Mesothelial cell of epicardium (in vitro differentiated cells): ENCODE data around the gene FKBP2. TPM values are rescaled to one million over a fixed set of nuclear protein-coding genes. Genes with fewer than 3 reads are reported as not detected.

Source experiments
- DNase-seq, 2 experiments: peaks; one replicate each; pipeline ENCODE4 v3.0.0; 2021; ENCODE audit warnings: low spot score in 2 of 2; ENCODE audit not compliant: unreplicated experiment in 2 of 2
- H3K27ac Mint-ChIP-seq: 2 replicates; pipeline ENCODE4 v1.8.0; 2021; ENCODE audit warnings: mixed read lengths
- H3K27me3 Mint-ChIP-seq: 2 replicates; pipeline ENCODE4 v1.8.0; 2021; ENCODE audit warnings: low read depth, mixed read lengths
- H3K36me3 Mint-ChIP-seq: 2 replicates; pipeline ENCODE4 v1.8.0; 2021; ENCODE audit warnings: mixed read lengths
- H3K4me1 Mint-ChIP-seq: 2 replicates; pipeline ENCODE4 v1.8.0; 2021; ENCODE audit warnings: mixed read lengths
- H3K4me3 Mint-ChIP-seq: 2 replicates; pipeline ENCODE4 v1.8.0; 2021; ENCODE audit warnings: mild to moderate bottlenecking, moderate library complexity, mixed read lengths
- H3K9me3 Mint-ChIP-seq: 2 replicates; pipeline ENCODE4 v1.8.0; 2021; ENCODE audit warnings: mixed read lengths
- total RNA-seq: library from RNA; stranded (reverse); gene quantifications from 3 replicates; pipeline ENCODE4 v1.2.1, GENCODE V29; 2021
- TF ChIP-seq, protein P1 (sequence below): fragments of 200-600 bp; sonication (generic); IDR thresholded peaks from one replicate; pipeline ENCODE4 v1.5.0; 2021; ENCODE audit warnings: antibody characterized with exemption; ENCODE audit not compliant: unreplicated experiment

FKBP2 gene
- total RNA-seq, 1 donor from 2014 or later, result 36.4 TPM

GRCh38 chr11:64207256-64208085 is 33.4 kb upstream of the FKBP2 start:
- peaks cover 17% of the 10 kb centered on the region for H3K36me3 Mint-ChIP-seq
- peak overlapping the region; percentile 66 for H3K27ac Mint-ChIP-seq
- H3K4me1 Mint-ChIP-seq, result peaks cover 9% of the 10 kb centered on the region
- TF ChIP-seq, protein P1, sequence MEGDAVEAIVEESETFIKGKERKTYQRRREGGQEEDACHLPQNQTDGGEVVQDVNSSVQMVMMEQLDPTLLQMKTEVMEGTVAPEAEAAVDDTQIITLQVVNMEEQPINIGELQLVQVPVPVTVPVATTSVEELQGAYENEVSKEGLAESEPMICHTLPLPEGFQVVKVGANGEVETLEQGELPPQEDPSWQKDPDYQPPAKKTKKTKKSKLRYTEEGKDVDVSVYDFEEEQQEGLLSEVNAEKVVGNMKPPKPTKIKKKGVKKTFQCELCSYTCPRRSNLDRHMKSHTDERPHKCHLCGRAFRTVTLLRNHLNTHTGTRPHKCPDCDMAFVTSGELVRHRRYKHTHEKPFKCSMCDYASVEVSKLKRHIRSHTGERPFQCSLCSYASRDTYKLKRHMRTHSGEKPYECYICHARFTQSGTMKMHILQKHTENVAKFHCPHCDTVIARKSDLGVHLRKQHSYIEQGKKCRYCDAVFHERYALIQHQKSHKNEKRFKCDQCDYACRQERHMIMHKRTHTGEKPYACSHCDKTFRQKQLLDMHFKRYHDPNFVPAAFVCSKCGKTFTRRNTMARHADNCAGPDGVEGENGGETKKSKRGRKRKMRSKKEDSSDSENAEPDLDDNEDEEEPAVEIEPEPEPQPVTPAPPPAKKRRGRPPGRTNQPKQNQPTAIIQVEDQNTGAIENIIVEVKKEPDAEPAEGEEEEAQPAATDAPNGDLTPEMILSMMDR, result no peak
- no peaks in the 10 kb centered on the region for H3K9me3 Mint-ChIP-seq
- H3K4me3 Mint-ChIP-seq, result no peak overlapping the region
- no peak for DNase-seq
- no peaks in the 10 kb centered on the region for H3K27me3 Mint-ChIP-seq

GRCh38 chr11:64208086-64208795 is 32.7 kb upstream of the FKBP2 start:
- DNase-seq, result no peak
- H3K4me1 Mint-ChIP-seq, result peaks cover 9% of the 10 kb centered on the region
- no peaks in the 10 kb centered on the region for H3K27me3 Mint-ChIP-seq
- TF ChIP-seq, protein P1, result no peak
- peak overlapping the region; percentile 66 for H3K27ac Mint-ChIP-seq
- H3K36me3 Mint-ChIP-seq, result peaks cover 13% of the 10 kb centered on the region
- H3K4me3 Mint-ChIP-seq, result no peak overlapping the region
- H3K9me3 Mint-ChIP-seq, result no peaks in the 10 kb centered on the region

DNA sequence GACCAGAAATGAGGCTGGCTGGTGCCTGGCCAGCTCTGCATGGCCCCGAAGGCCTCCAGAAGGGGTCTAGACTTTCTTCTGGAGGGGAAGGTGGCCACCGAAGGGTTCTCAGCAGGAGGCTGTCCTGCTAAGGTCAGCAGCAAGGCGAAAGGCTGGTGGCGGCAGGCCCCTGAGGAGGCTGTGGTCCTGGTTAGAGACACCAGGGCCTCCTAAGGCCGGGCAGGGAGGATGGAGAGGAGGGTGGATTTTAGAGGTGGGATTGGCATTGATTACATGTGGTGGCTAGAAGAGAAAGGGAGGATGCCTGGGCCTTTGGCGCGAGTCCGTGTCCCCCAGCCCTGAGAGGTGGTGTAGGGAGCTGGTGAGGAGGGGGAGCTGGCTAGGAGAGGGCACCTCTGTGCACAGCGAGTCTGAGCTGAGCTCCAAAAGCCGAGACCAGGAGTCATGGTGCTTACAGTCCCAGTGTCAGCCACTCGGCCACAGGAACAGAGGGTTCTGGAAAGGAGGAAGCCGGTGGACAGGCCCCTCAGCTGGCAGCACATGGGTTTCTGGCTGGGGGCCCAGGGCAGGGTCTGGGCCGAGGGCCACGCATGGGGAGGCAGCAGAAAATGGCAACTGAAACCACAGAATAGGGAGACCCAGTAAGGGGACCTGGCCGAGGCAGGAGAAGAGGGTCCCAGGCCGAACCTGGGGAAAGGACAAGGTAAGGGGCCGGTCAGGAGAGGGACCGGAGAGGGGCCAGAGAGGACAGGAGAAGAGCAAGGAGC is 31.9 kb upstream of the FKBP2 start:
- Mint-ChIP-seq H3K36me3 (peaks cover 6% of the 10 kb centered on the region), H3K4me1 (peaks cover 8% of the 10 kb centered on the region), H3K27me3 (no peaks in the 10 kb centered on the region), H3K4me3 (no peak overlapping the region), H3K27ac (peak overlapping the region; percentile 47), H3K9me3 (no peaks in the 10 kb centered on the region)
- DNase-seq, result no peak
- TF ChIP-seq, protein P1, result no peak

GRCh38 chr11:64209563-64209843 is 31.4 kb upstream of the FKBP2 start:
- Mint-ChIP-seq H3K27ac (no peak overlapping the region), H3K9me3 (no peaks in the 10 kb centered on the region), H3K4me1 (peaks cover 4% of the 10 kb centered on the region), H3K4me3 (no peak overlapping the region), H3K36me3 (peaks cover 2% of the 10 kb centered on the region), H3K27me3 (no peaks in the 10 kb centered on the region)
- DNase-seq, result no peak
- TF ChIP-seq, protein P1, result no peak

DNA sequence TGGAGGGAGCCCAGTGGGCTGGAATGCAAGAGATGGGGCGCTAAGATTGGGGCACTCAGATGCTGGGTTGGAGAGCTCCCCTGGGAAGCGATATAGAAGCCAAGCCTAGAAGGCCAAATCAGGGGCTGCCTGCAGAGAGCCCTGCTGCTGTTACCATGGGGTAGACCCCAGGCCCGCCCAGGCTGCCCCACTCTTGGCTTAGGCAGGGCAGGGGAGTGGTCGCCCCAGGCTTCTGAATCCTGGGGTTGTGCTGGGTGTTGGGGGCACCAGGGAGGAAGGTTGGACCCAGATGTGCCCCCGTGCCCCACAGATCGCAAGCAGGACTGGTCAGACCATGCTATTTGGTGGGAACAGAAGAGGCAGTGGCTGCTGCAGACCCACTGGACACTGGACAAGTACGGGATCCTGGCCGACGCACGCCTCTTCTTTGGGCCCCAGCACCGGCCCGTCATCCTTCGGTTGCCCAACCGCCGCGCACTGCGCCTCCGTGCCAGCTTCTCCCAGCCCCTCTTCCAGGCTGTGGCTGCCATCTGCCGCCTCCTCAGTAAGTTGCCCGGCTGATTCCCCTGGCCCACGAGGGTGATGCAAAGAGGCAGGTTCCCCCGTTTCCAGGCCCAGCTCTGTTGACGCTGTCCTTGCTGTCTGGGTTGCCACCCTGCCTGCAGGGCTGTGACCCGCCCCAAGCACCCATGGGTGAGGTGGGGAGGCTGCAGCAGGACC is 30.4 kb upstream of the FKBP2 start:
- DNase-seq, result no peak
- Mint-ChIP-seq H3K4me3 (no peak overlapping the region), H3K4me1 (peaks cover 2% of the 10 kb centered on the region), H3K36me3 (peaks cover 4% of the 10 kb centered on the region), H3K27me3 (no peaks in the 10 kb centered on the region), H3K9me3 (peaks cover 3% of the 10 kb centered on the region), H3K27ac (no peak overlapping the region)
- TF ChIP-seq, protein P1, result no peak
